HepG2 (cell line): Measurements from ENCODE around the gene APLP1. TPM values are rescaled to one million over a fixed set of nuclear protein-coding genes. Genes with fewer than 3 reads are reported as not detected.

Experiments
- ATAC-seq: fragments of 200-7000 bp; cut with Tn5 transposase; 3 replicates; pipeline ENCODE4 v1.9.1; 2020; ENCODE audit warnings: mild to moderate bottlenecking, moderate library complexity
- BruUV-seq: library from RNA; stranded (reverse); fragments of 400-500 nt; replicated peaks from 2 replicates; lab custom pipeline; 2021; lab: Mats Ljungman, UMichigan
- CTCF ChIA-PET: fragments of 300-600 bp; formaldehyde crosslinking; extraction: SDS; loops from one replicate; lab custom pipeline; 2021; ENCODE audit warnings: low total read pairs, inconsistent platforms, low intra/inter-chr PET ratio; lab: Yijun Ruan, JAX
- POLR2A ChIA-PET: fragments of 350-600 bp; sonication (Branson Sonifier 250); formaldehyde crosslinking; loops from one replicate; lab custom pipeline; 2020; ENCODE audit warnings: antibody characterized with exemption, inconsistent platforms; lab: Yijun Ruan, JAX
- DNase-seq: peaks from one replicate; pipeline ENCODE4 v3.0.0-alpha.2; 2015; ENCODE audit warnings: low spot score
- FAIRE-seq: peaks from 3 replicates; lab custom pipeline; 2011; peaks lifted over from hg19 to GRCh38; lab: Jason Lieb, UNC
- H2AFZ ChIP-seq: one replicate; pipeline ENCODE4 v1.6.1; 2011; ENCODE audit warnings: low read length, inconsistent platforms
- H3K27ac ChIP-seq: fragments of 300-600 bp; 3 replicates; pipeline ENCODE4 v1.8.0; 2011; ENCODE audit warnings: mixed run types, mild to moderate bottlenecking, mixed read lengths, low read length, inconsistent platforms; ENCODE audit not compliant: insufficient read depth; ENCODE audit errors: extremely low read length
- H3K27me3 ChIP-seq, 2 experiments: fragments of 200-600 bp in 1 of 2; 2 replicates in 1 of 2; 3 replicates in 1 of 2; pipeline versions ENCODE4 v1.6.0 to v1.8.0; 2011; ENCODE audit warnings: low read length in 2 of 2, mild to moderate bottlenecking in 2 of 2, moderate library complexity in 2 of 2, inconsistent platforms in 1 of 2; ENCODE audit not compliant: insufficient read depth in 2 of 2, control insufficient read depth in 1 of 2
- H3K36me3 ChIP-seq, 2 experiments: fragments of 200-600 bp in 1 of 2; replicated peaks in 1 of 2; 2 replicates in 1 of 2; 3 replicates in 1 of 2; pipeline versions ENCODE4 v1.5.1 to v1.8.0; 2011; ENCODE audit warnings: low read length in 2 of 2, inconsistent platforms in 1 of 2; ENCODE audit not compliant: insufficient read depth in 2 of 2, control insufficient read depth in 1 of 2
- H3K4me1 ChIP-seq: 2 replicates; pipeline ENCODE4 v1.5.1; 2012; ENCODE audit warnings: low read length, inconsistent platforms; ENCODE audit not compliant: insufficient read depth
- H3K4me2 ChIP-seq: 2 replicates; pipeline ENCODE4 v1.6.0; 2011; ENCODE audit warnings: low read depth, low read length, inconsistent platforms
- H3K4me3 ChIP-seq, 3 experiments: fragments of 200-600 bp in 1 of 3; sonication (generic), shearing (Covaris generic) in 1 of 3; replicated peaks in 1 of 3; 2 replicates each; pipeline ENCODE4 v1.5.1; 2011 to 2016; ENCODE audit warnings: low read length in 3 of 3, inconsistent platforms in 2 of 3, low read depth in 2 of 3, mild to moderate bottlenecking in 2 of 3, control low read depth in 1 of 3, mixed read lengths in 1 of 3; ENCODE audit not compliant: insufficient read depth in 1 of 3
- H3K79me2 ChIP-seq: one replicate; pipeline ENCODE4 v1.6.1; 2011; ENCODE audit warnings: low read length, inconsistent platforms; ENCODE audit not compliant: insufficient read depth
- H3K9ac ChIP-seq: 2 replicates; pipeline ENCODE4 v1.6.0; 2011; ENCODE audit warnings: mild to moderate bottlenecking, low read depth, low read length, inconsistent platforms; ENCODE audit not compliant: insufficient read depth
- H3K9me3 ChIP-seq: 2 replicates; pipeline ENCODE4 v1.5.1; 2012; ENCODE audit warnings: mild to moderate bottlenecking, low read length
- H4K20me1 ChIP-seq: 2 replicates; pipeline ENCODE4 v1.6.0; 2011; ENCODE audit warnings: inconsistent platforms, mild to moderate bottlenecking, low read length, moderate library complexity; ENCODE audit not compliant: insufficient read depth
- EEA1 ChIP-seq: sonication (generic); formaldehyde crosslinking; IDR thresholded peaks from 2 replicates; pipeline ENCODE4 v1.5.1; 2020; ENCODE audit warnings: mild to moderate bottlenecking, missing genetic modification reagents, borderline replicate concordance
- HOXA9 ChIP-seq: sonication (generic); formaldehyde crosslinking; IDR thresholded peaks from 2 replicates; pipeline ENCODE4 v1.8.1; 2022; ENCODE audit warnings: missing genetic modification reagents, mild to moderate bottlenecking, moderate library complexity, borderline replicate concordance
- PAWR ChIP-seq: sonication (generic); formaldehyde crosslinking; IDR thresholded peaks from 2 replicates; pipeline ENCODE4 v1.4.0; 2020; ENCODE audit warnings: missing genetic modification reagents, mild to moderate bottlenecking, borderline replicate concordance
- SMC3 ChIP-seq: IDR thresholded peaks from 2 replicates; pipeline ENCODE4 v1.6.1; 2011; ENCODE audit warnings: low read length, improper control_type of control experiment
- STAG1 ChIP-seq: sonication (generic); formaldehyde crosslinking; IDR thresholded peaks from 2 replicates; pipeline ENCODE4 v1.4.0; 2020; ENCODE audit warnings: missing genetic modification reagents
- ZKSCAN5 ChIP-seq: sonication (generic); formaldehyde crosslinking; IDR thresholded peaks from 2 replicates; pipeline ENCODE4 v1.5.1; 2020; ENCODE audit warnings: mild to moderate bottlenecking, missing genetic modification reagents
- WGBS: methylation state at CpG from one replicate; pipeline ENCODE4 v1.1.6; 2017; ENCODE audit warnings: low lambda C conversion rate; 5-methylcytosine and 5-hydroxymethylcytosine counted together
- in situ Hi-C: cut with HindIII; loops from 2 replicates; pipeline ENCODE4 v1.10.0; 2017; ENCODE audit warnings: low pct_unique_long_range_greater_than_20kb; ENCODE audit not compliant: extremely low pct_ligation_motif_present
- intact Hi-C: fragments of 100-400 bp; cut with micrococcal nuclease; formaldehyde crosslinking; loops from one replicate; pipeline ENCODE4 v1.10.0; 2022; ENCODE audit not compliant: unreplicated experiment
- polyA plus RNA-seq, 8 experiments: library from polyadenylated mRNA; depleted of rRNA in 3 of 8; stranded (reverse) in 7 of 8; unstranded in 1 of 8; fragments of >200 nt; fragmentation: Illumina TruSeq in 4 of 8; extraction: Trizol in 4 of 8; gene quantifications; 2 replicates each; pipeline versions ENCODE4 v1.2.1 to v1.2.3, GENCODE V29; 2011 to 2016; ENCODE audit warnings: low read depth in 4 of 8, missing spikeins in 1 of 8, mixed read lengths in 1 of 8; ENCODE audit not compliant: insufficient read depth in 1 of 8
- total RNA-seq, 5 experiments: library from RNA; depleted of rRNA; stranded (reverse); fragments of >200 nt; fragmentation: Illumina TruSeq; extraction: Trizol; gene quantifications; 2 replicates each; pipeline ENCODE4 v1.2.3, GENCODE V29; 2016; ENCODE audit warnings: low read depth in 1 of 5
- TF ChIP-seq, protein P1 (sequence below): sonication (generic); formaldehyde crosslinking; IDR thresholded peaks from 2 replicates; pipeline ENCODE4 v1.4.0; 2020; ENCODE audit warnings: missing genetic modification reagents, borderline replicate concordance
- TF ChIP-seq, protein P2 (sequence below): sonication (generic); formaldehyde crosslinking; IDR thresholded peaks from 2 replicates; pipeline ENCODE4 v1.5.0; 2020; ENCODE audit warnings: mild to moderate bottlenecking, missing genetic modification reagents, moderate library complexity

The APLP1 gene
- total and polyA plus RNA-seq, 2 of the 13 experiments (the other 11 are each of a cell fraction or from before 2014, with no cell fraction given) = 2.0 to 2.9 TPM

DNA sequence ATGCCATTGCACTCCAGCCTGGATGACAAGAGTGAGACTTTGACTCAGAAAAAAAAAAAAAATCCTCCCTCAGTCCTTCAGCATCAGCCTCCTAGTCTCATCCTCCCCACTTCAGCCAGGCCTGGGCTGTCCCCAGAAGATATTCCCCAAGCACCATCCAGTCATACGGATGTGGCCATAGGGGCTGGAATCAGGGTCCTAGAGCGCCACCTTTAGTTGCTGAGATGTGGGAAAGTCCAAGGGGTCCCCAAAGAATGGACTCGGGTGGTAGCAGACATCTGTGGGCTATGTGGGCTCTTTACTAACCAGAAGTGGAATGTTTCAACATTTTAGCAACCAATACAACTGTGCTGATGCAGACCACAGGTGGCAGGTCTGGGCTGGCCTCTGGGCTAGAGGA lies 42.8 kb downstream of the APLP1 start:
- Histone ChIP-seq H2AFZ (no peak overlapping the region), H3K4me1 (peaks cover 15% of the 10 kb centered on the region; the same call in 1 of the 2 replicates), H3K27me3 (peaks cover 0 to 6% of the 10 kb centered on the region in 2 experiments; a peak in 2 of 5 replicates), H3K4me3 (no peak overlapping the region), H3K27ac (no peak overlapping the region), H3K79me2 (no peaks in the 10 kb centered on the region), H3K4me2 (no peak overlapping the region), H4K20me1 (no peaks in the 10 kb centered on the region), H3K9me3 (no peaks in the 10 kb centered on the region), H3K9ac (no peak overlapping the region), H3K36me3 (no peaks in the 10 kb centered on the region)
- BruUV-seq = no TSS peak
- TF ChIP-seq EEA1 (CRISPR knock-in tag) (no peak), SMC3 (0 out of 2 replicates have a peak, but pooled peaks have one; percentile 12), HOXA9 (CRISPR knock-in tag) (no peak), ZKSCAN5 (no peak), STAG1 (CRISPR knock-in tag) (peak; percentile 45), PAWR (CRISPR knock-in tag) (no peak)
- TF ChIP-seq, protein P1, sequence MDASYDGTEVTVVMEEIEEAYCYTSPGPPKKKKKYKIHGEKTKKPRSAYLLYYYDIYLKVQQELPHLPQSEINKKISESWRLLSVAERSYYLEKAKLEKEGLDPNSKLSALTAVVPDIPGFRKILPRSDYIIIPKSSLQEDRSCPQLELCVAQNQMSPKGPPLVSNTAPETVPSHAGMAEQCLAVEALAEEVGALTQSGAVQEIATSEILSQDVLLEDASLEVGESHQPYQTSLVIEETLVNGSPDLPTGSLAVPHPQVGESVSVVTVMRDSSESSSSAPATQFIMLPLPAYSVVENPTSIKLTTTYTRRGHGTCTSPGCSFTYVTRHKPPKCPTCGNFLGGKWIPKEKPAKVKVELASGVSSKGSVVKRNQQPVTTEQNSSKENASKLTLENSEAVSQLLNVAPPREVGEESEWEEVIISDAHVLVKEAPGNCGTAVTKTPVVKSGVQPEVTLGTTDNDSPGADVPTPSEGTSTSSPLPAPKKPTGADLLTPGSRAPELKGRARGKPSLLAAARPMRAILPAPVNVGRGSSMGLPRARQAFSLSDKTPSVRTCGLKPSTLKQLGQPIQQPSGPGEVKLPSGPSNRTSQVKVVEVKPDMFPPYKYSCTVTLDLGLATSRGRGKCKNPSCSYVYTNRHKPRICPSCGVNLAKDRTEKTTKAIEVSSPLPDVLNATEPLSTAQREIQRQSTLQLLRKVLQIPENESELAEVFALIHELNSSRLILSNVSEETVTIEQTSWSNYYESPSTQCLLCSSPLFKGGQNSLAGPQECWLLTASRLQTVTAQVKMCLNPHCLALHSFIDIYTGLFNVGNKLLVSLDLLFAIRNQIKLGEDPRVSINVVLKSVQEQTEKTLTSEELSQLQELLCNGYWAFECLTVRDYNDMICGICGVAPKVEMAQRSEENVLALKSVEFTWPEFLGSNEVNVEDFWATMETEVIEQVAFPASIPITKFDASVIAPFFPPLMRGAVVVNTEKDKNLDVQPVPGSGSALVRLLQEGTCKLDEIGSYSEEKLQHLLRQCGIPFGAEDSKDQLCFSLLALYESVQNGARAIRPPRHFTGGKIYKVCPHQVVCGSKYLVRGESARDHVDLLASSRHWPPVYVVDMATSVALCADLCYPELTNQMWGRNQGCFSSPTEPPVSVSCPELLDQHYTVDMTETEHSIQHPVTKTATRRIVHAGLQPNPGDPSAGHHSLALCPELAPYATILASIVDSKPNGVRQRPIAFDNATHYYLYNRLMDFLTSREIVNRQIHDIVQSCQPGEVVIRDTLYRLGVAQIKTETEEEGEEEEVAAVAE (CRISPR knock-in tag) = no peak
- TF ChIP-seq, protein P2, sequence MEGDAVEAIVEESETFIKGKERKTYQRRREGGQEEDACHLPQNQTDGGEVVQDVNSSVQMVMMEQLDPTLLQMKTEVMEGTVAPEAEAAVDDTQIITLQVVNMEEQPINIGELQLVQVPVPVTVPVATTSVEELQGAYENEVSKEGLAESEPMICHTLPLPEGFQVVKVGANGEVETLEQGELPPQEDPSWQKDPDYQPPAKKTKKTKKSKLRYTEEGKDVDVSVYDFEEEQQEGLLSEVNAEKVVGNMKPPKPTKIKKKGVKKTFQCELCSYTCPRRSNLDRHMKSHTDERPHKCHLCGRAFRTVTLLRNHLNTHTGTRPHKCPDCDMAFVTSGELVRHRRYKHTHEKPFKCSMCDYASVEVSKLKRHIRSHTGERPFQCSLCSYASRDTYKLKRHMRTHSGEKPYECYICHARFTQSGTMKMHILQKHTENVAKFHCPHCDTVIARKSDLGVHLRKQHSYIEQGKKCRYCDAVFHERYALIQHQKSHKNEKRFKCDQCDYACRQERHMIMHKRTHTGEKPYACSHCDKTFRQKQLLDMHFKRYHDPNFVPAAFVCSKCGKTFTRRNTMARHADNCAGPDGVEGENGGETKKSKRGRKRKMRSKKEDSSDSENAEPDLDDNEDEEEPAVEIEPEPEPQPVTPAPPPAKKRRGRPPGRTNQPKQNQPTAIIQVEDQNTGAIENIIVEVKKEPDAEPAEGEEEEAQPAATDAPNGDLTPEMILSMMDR (CRISPR knock-in tag) = peak; percentile 49
- intact Hi-C loops = no loop called here
- no peak for FAIRE-seq
- 21% methylated on average over 3 of the region's 3 CpGs for WGBS
- no peak for DNase-seq
- in situ Hi-C loops = no loop called here
- CTCF ChIA-PET = no interaction called here
- POLR2A ChIA-PET = no interaction called here
- ATAC-seq = peak; percentile 47; the same call in 1 of the 3 replicates
